K562 (cell line): ENCODE results near the gene JUN. TPM values are rescaled to one million over a fixed set of nuclear protein-coding genes. Genes with fewer than 3 reads are reported as not detected.

ENCODE experiments used
- ATAC-seq: fragments of 200-7000 bp; cut with Tn5 transposase; 3 replicates; pipeline ENCODE4 v1.9.1; 2020; ENCODE audit warnings: moderate library complexity
- BruUV-seq: library from RNA; stranded (reverse); fragments of 400-500 nt; replicated peaks from 2 replicates; lab custom pipeline; 2021; lab: Mats Ljungman, UMichigan
- CTCF ChIA-PET: fragments of 300-600 bp; formaldehyde crosslinking; extraction: SDS; loops from one replicate; lab custom pipeline; 2021; ENCODE audit warnings: low intra/inter-chr PET ratio; lab: Yijun Ruan, JAX
- POLR2A ChIA-PET: fragments of 300-600, 350-650 bp; sonication (Branson Sonifier 250); formaldehyde crosslinking; extraction: SDS; loops from one replicate; lab custom pipeline; 2021; ENCODE audit warnings: antibody characterized with exemption, inconsistent platforms; lab: Yijun Ruan, JAX
- DNase-seq, 4 experiments: peaks; one replicate each; pipeline versions ENCODE4 v3.0.0 to v3.0.0-alpha.2; 2011 to 2018; ENCODE audit warnings: low spot score in 3 of 4, mixed read lengths in 3 of 4; ENCODE audit errors: extremely low read depth in 1 of 4
- FAIRE-seq: peaks from 2 replicates; lab custom pipeline; 2011; peaks lifted over from hg19 to GRCh38; lab: Jason Lieb, UNC
- H2AFZ ChIP-seq: 2 replicates; pipeline ENCODE4 v1.6.0; 2011; ENCODE audit warnings: low read depth, low read length, control low read depth, inconsistent platforms
- H3K27ac ChIP-seq: fragments of 200-600 bp; 3 replicates; pipeline ENCODE4 v1.8.0; 2011; ENCODE audit warnings: low read depth, mild to moderate bottlenecking, control low read depth, inconsistent platforms, low read length, moderate library complexity, mixed read lengths; ENCODE audit errors: extremely low read depth
- H3K27me3 ChIP-seq, 2 experiments: fragments of 300-600 bp in 1 of 2; 2 replicates in 1 of 2; 3 replicates in 1 of 2; pipeline versions ENCODE4 v1.6.0 to v1.8.0; 2011; ENCODE audit warnings: inconsistent platforms in 2 of 2, low read length in 2 of 2, mild to moderate bottlenecking in 1 of 2, mixed read lengths in 1 of 2, moderate library complexity in 1 of 2; ENCODE audit not compliant: control insufficient read depth in 2 of 2, insufficient read depth in 2 of 2
- H3K36me3 ChIP-seq: fragments of 300-600 bp; 3 replicates; pipeline ENCODE4 v1.8.0; 2011; ENCODE audit warnings: mild to moderate bottlenecking, low read length, inconsistent platforms; ENCODE audit not compliant: control insufficient read depth, insufficient read depth
- H3K4me1 ChIP-seq, 2 experiments: fragments of 200-600 bp in 1 of 2; replicated peaks in 1 of 2; 2 replicates in 1 of 2; 3 replicates in 1 of 2; pipeline versions ENCODE4 v1.5.1 to v1.8.0; 2011; ENCODE audit warnings: inconsistent platforms in 2 of 2, low read length in 2 of 2, mild to moderate bottlenecking in 1 of 2, mixed read lengths in 1 of 2, moderate library complexity in 1 of 2; ENCODE audit not compliant: control insufficient read depth in 2 of 2, insufficient read depth in 2 of 2
- H3K4me2 ChIP-seq: 2 replicates; pipeline ENCODE4 v1.6.1; 2011; ENCODE audit warnings: low read length, control low read depth, inconsistent platforms, mixed read lengths; ENCODE audit not compliant: insufficient read depth
- H3K4me3 ChIP-seq: fragments of 200-600 bp; sonication (generic), shearing (Covaris generic); 2 replicates; pipeline ENCODE4 v1.5.1; 2016; ENCODE audit warnings: control low read depth, inconsistent platforms
- H3K79me2 ChIP-seq: fragments of 200-600 bp; 3 replicates; pipeline ENCODE4 v1.8.0; 2011; ENCODE audit warnings: low read length, inconsistent platforms; ENCODE audit not compliant: control insufficient read depth, insufficient read depth
- H3K9ac ChIP-seq, 2 experiments: 2 replicates each; pipeline versions ENCODE4 v1.6.0 to v1.6.1; 2011; ENCODE audit warnings: low read depth in 2 of 2, low read length in 2 of 2, control low read depth in 1 of 2, inconsistent platforms in 1 of 2, mild to moderate bottlenecking in 1 of 2, mixed read lengths in 1 of 2; ENCODE audit not compliant: insufficient read depth in 1 of 2
- H3K9me1 ChIP-seq: one replicate; pipeline ENCODE4 v1.6.0; 2011; ENCODE audit warnings: inconsistent platforms, mild to moderate bottlenecking, low read length, moderate library complexity; ENCODE audit not compliant: control insufficient read depth, insufficient read depth
- H3K9me3 ChIP-seq: replicated peaks from 2 replicates; pipeline ENCODE4 v1.5.1; 2011; ENCODE audit warnings: low read depth, low read length, inconsistent platforms; ENCODE audit not compliant: control insufficient read depth, insufficient read depth
- H4K20me1 ChIP-seq: replicated peaks from 2 replicates; pipeline ENCODE4 v1.6.1; 2011; ENCODE audit warnings: low read length, inconsistent platforms, mixed read lengths; ENCODE audit not compliant: control insufficient read depth, insufficient read depth
- CCAR2 ChIP-seq: fragments of 200-400 bp; formaldehyde crosslinking; IDR thresholded peaks from 2 replicates; pipeline ENCODE4 v1.6.1; 2017; ENCODE audit warnings: mild to moderate bottlenecking, low read depth, low read length
- E2F1 ChIP-seq: sonication (generic); formaldehyde crosslinking; IDR thresholded peaks from 2 replicates; pipeline ENCODE4 v1.8.1; 2023; ENCODE audit warnings: mild to moderate bottlenecking, missing genetic modification reagents, moderate library complexity
- FOXJ2 ChIP-seq: fragments of 200-800 bp; sonication (Bioruptor generic); IDR thresholded peaks from 2 replicates; pipeline ENCODE4 v1.6.1; 2016; ENCODE audit warnings: missing genetic modification characterization, missing compliant biosample characterization
- SMAD1 ChIP-seq: fragments of 150-350 bp; IDR thresholded peaks from 2 replicates; pipeline ENCODE4 v1.6.1; 2014; ENCODE audit warnings: low read length, low read depth; ENCODE audit not compliant: partially characterized antibody
- USF1 ChIP-seq: sonication (generic); formaldehyde crosslinking; IDR thresholded peaks from 2 replicates; pipeline ENCODE4 v1.9.0; 2022; ENCODE audit warnings: mild to moderate bottlenecking, missing genetic modification reagents
- USF2 ChIP-seq: sonication (generic); formaldehyde crosslinking; IDR thresholded peaks from 2 replicates; pipeline ENCODE4 v1.5.0; 2020; ENCODE audit warnings: missing genetic modification reagents
- ZNF12 ChIP-seq: sonication (generic); formaldehyde crosslinking; IDR thresholded peaks from 2 replicates; pipeline ENCODE4 v1.4.0; 2020; ENCODE audit warnings: mild to moderate bottlenecking, missing genetic modification reagents
- ZNF398 ChIP-seq: fragments of 250-450 bp; sonication (Bioruptor Pico); IDR thresholded peaks from 2 replicates; pipeline ENCODE4 v1.8.0; 2021; ENCODE audit warnings: moderate library complexity, mild to moderate bottlenecking, inconsistent platforms
- ZNF561 ChIP-seq: fragments of 450-650 bp; formaldehyde crosslinking; conservative IDR thresholded peaks from 2 replicates; pipeline ENCODE4 v1.4.0; 2020; ENCODE audit warnings: mild to moderate bottlenecking, moderate library complexity
- WGBS: fragments of 100-300 bp; shearing (Covaris generic); methylation state at CpG from one replicate; pipeline ENCODE4 v1.1.6; 2016; ENCODE audit warnings: low coverage, mixed read lengths; ENCODE audit not compliant: insufficient coverage; ENCODE audit errors: missing lambda C conversion rate; 5-methylcytosine and 5-hydroxymethylcytosine counted together
- in situ Hi-C: fragments of 300-500 bp; cut with MboI; formaldehyde crosslinking; loops from 4 replicates; pipeline ENCODE4 v1.15.0; 2018; ENCODE audit warnings: inconsistent platforms, mixed read lengths
- intact Hi-C: fragments of 100-400 bp; cut with micrococcal nuclease; formaldehyde crosslinking; loops from 2 replicates; pipeline ENCODE4 v1.14.2; 2022
- polyA plus RNA-seq, 8 experiments: library from polyadenylated mRNA; depleted of rRNA in 4 of 8; stranded (reverse) in 5 of 8; unstranded in 3 of 8; fragments of >200 nt; fragmentation: Nextera tagmentation in 2 of 8; fragmentation: Illumina TruSeq in 1 of 8; extraction: Ambion mirVana in 2 of 8; extraction: Trizol in 1 of 8; gene quantifications; 2 replicates each; pipeline versions ENCODE4 v1.2.1 to v1.2.3, GENCODE V29; 2011 to 2014; ENCODE audit warnings: inconsistent platforms in 1 of 8, missing spikeins in 1 of 8
- total RNA-seq, 7 experiments: library from RNA; depleted of rRNA in 6 of 7; stranded (reverse); fragments of >200 nt in 6 of 7; fragmentation: Illumina TruSeq in 2 of 7; extraction: Trizol in 2 of 7; gene quantifications; 2 replicates each; pipeline versions ENCODE4 v1.2.1 to v1.2.3, GENCODE V29; 2011 to 2021; ENCODE audit warnings: low replicate concordance in 1 of 7

The JUN gene
- total and polyA plus RNA-seq, 9 of the 15 experiments (the other 6 are each of a cell fraction or from before 2014, with no cell fraction given) = 0.32 to 23.4 (median 4.0) TPM

- in situ Hi-C loops = loop anchor here (10.0 kb wide), 2 partner anchors 97 to 497 kb away; no protein-coding TSS in a partner anchor
- Histone ChIP-seq H3K4me2 (no peak overlapping the region), H4K20me1 (no peaks in the 10 kb centered on the region), H3K9me3 (no peaks in the 10 kb centered on the region), H3K9ac (no peak overlapping the region), H2AFZ (no peak overlapping the region), H3K79me2 (peaks cover 3% of the 10 kb centered on the region; the same call in 2 of the 3 replicates), H3K27ac (no peak overlapping the region), H3K36me3 (no peaks in the 10 kb centered on the region), H3K27me3 (no peaks in the 10 kb centered on the region), H3K9me1 (no peaks in the 10 kb centered on the region), H3K4me3 (no peak overlapping the region), H3K4me1 (peaks cover 0 to 19% of the 10 kb centered on the region in 2 experiments; a peak in 3 of 5 replicates)
- intact Hi-C loops = loop anchor here (10.0 kb wide), 5 partner anchors 217 to 357 kb away; no protein-coding TSS in a partner anchor
- no TSS peak for BruUV-seq
- DNase-seq (no peak), ATAC-seq (no peak), FAIRE-seq (no peak)
- ChIA-PET CTCF (no interaction called here), POLR2A (no interaction called here)
- TF ChIP-seq ZNF398 (CRISPR knock-in tag) (no peak), ZNF12 (CRISPR knock-in tag) (peak; percentile 93; the same call in 1 of the 2 replicates)
- 53% methylated on average over 3 of the region's 3 CpGs for WGBS
Observed at GRCh38 chr1:58788259-58788658, 4.4 kb upstream of the JUN start.

- H3K4me2 ChIP-seq = no peak overlapping the region
- H3K4me1 ChIP-seq = peaks cover 4 to 32% of the 10 kb centered on the region in 2 experiments; a peak in 4 of 5 replicates
- in situ Hi-C loops = loop anchor here (10.0 kb wide), 2 partner anchors 98 to 498 kb away; no protein-coding TSS in a partner anchor
- ATAC-seq (no peak), FAIRE-seq (no peak), DNase-seq (no peak)
- intact Hi-C loops = loop anchor here (10.0 kb wide), 5 partner anchors 218 to 358 kb away; no protein-coding TSS in a partner anchor
- H3K4me3 ChIP-seq = no peak overlapping the region
- CTCF ChIA-PET = interaction anchor here (0.6 kb wide), 1 partner anchor 443 kb away, joined by 8 read pairs; no protein-coding TSS in a partner anchor
- H3K36me3 ChIP-seq = no peaks in the 10 kb centered on the region
- TF ChIP-seq CCAR2 = no peak
- TF ChIP-seq E2F1 (CRISPR knock-in tag) = no peak
- peak; percentile 57 for TF ChIP-seq USF2 (CRISPR knock-in tag)
- no peak for TF ChIP-seq ZNF561 (CRISPR knock-in tag)
- TF ChIP-seq SMAD1 = no peak
- TF ChIP-seq FOXJ2 = no peak
- peak; percentile 60 for TF ChIP-seq USF1 (CRISPR knock-in tag)
- 26% methylated on average over 2 of the region's 2 CpGs for WGBS
- H3K27ac ChIP-seq = no peak overlapping the region
- H3K79me2 ChIP-seq = peaks cover 17% of the 10 kb centered on the region
- POLR2A ChIA-PET = no interaction called here
- no peak overlapping the region for H3K9ac ChIP-seq
- no peaks in the 10 kb centered on the region for H3K27me3 ChIP-seq
- peaks cover 5% of the 10 kb centered on the region; the same call in 1 of the 2 replicates for H4K20me1 ChIP-seq
- H2AFZ ChIP-seq = no peak overlapping the region
- no TSS peak for BruUV-seq
- H3K9me3 ChIP-seq = no peaks in the 10 kb centered on the region
- H3K9me1 ChIP-seq = no peaks in the 10 kb centered on the region
Observed at GRCh38 chr1:58786927-58787245, 3.0 kb upstream of the JUN start.
